Stimulated activated CD4-positive, alpha-beta T cell treated with anti-CD3 and anti-CD28 coated beads, Interleukin-2, amount 100 ng/mL, for 24 hours (primary cell): ENCODE data around the gene CDC73.
"Not testable (repeated sequence)": the region's sequence is repeated elsewhere in the genome, so short reads cannot be mapped to it uniquely, and the experiment has no call there.

ENCODE experiments used
- DNase-seq, 2 donors: peaks; one replicate each; pipeline ENCODE4 v3.0.0-alpha.2; 2020

Gene CDC73

DNA sequence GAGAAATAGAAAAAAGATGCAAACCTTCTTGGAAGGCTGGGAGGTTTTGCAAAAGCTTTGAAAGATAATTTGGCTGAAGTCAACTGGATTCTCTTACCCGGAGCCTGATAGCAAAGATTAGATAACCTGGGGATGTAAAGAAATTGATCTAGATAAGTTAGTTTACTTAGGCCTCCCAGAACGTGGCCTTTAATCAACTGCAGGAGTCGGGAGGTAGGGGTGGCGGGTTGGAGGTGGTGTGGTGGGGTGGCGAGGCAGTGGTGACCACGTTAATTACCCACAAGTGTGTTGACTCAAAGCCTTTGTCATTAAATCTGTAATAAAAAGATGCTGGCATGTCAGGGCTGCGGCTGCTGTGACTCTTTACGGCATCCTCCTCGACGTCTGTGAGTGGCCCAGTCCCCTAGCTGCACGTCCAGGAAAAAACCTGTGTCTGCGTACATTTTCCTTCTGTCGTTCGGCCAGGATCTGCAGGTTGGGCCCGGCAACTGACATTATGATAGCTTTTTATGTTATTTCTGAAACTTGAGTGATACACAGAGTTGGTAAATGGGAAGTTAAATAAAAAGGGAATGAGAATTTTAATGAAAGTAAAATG is 115.6 kb downstream of the CDC73 start:
- no peak for DNase-seq

- DNase-seq: no peak
Measured at GRCh38 chr1:193240609-193241008, 118.8 kb downstream of the CDC73 start.

DNA sequence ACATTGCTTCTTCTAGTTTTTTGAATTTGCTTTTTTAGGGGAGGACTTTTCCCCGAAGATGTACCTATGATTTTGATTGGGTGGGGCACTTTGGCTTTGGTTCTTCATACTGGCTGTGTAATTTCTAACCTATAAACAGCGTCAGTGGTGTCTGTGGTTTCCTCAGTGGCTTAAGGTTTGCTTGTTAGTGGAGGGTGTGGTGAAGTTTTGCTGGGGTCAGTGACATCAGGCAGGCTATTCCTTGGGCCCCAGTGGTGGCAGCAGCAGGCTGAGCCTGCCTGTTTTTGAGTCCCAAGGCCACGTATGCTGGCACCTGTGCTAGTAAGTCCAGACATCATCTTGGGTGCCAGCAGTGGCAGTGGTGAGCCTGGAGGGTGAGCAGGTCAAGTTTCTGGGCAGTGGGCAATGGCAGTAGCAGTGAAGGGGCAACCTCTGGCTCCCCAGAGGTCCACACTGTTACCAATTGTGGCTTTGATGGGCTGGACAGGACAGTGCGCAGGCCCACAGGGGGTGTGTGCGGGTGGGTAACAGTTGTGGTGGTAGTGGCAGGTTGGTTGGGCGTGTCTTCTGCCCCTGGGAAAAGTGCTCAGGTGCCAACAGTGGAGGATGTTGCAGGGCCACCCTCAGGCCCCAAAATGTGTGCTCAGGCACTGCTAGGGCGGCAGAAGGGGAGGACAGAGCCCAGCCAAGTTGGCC is 119.4 kb downstream of the CDC73 start:
- no peak for DNase-seq

DNA sequence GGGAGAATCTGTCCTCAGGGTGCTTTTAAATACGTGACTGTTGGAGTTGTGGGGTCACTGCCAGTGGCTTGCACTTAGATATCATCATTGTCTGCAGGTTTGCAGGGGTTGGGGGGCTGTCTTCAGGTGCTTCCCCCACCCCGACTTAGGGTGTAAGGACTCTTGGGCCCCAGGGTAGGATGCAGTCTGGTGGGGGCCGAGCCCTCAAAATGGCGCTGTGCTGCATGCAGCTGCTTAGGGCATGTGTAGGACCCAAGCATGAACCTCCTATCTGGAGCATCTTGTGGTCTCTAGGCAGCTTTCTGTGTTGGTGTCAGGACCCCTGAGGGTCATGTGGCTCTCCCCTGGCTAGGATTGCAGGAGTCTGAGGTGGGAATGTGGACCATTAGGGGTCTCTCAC is 120.2 kb downstream of the CDC73 start:
- no peak for DNase-seq

- no peak for DNase-seq
Measured at GRCh38 chr1:193249187-193249586, 127.4 kb downstream of the CDC73 start.

DNA sequence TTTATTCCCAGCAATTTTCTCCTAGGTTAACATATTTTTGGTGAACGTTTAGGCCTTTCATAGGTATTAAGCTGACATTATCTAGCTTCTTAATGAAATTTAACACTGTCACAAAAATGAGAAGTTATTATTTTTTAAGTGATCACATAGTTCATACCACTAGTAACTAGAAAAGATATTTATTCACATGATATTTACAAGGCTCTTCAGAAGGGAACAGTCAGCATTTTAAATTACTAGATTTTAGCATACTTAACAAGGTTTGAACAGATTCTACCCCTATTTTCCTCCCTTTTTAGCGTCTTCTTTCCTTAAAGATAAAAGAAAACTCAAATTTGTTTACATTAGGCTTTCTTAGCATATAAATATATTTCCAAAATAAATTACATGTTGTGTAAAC is 130.1 kb downstream of the CDC73 start:
- DNase-seq: no peak

DNA sequence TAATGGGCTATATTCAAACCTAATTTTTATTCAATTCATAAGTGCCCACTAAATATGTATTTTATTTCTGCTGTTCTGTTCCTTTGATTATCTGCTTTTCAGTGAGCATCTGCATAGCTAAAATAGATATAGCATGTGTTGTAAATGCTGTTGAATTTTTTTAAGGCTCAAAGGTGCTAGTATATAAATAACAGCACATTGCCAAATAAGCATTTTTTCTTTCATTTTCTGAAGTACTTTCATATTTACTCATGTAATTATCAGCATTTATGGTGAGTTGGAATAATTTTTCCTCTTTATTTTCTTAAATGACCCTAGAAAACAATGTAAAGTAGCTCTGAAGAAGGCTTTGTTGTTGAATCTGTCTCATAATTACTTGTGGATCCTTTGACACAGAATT is 134.2 kb downstream of the CDC73 start:
- DNase-seq: no peak

DNA sequence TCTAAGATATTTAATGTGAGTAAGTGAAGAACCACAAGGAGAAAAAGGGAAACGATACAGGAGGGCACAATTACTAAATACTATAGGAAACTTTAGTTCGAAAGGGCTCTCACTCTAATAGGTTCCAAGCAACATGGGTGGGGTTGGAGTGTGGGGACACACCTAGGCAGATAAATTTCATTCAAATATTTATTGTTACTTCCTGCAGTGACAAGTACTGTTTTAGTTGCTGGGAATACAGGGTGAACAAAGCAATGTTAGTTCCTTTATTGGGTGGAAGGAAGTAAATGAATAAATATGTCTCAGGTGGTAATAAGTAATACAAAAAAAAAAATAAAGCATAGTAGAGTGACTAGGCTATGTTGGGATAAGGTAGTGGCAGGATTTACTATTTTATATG is 137.8 kb downstream of the CDC73 start:
- DNase-seq: no peak

DNA sequence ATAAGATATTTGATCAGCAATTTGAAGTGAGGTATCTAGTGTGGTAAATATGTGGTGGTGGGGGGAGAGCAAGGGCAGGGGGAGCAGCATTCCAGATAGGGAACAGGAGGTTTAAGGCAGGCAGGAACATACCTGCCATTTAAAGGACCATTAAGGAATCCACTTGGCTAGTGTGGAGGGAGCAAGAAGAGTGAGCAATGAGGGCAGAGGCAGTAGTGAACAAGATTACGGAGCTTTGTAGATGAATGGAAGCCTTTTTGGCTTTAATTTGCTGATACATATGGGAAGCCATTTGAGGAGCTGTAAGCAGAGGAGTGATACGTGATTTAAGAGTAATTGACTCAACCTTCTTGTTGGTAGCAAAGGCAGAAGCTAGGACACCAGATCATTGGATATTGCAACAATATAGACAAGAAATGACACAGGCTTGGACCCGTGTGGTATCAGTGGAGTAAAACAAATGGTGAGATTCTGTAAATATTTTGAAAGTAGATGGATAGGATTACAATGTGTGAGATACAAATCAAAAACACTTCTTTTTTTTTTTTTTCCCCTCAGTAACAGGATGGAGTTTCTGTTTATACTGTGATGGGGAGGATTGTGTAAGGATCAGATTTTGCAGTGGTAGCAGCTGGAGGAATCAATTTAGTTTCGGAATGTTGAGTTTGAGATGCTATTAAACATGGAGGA is 138.4 kb downstream of the CDC73 start:
- DNase-seq: no peak

DNA sequence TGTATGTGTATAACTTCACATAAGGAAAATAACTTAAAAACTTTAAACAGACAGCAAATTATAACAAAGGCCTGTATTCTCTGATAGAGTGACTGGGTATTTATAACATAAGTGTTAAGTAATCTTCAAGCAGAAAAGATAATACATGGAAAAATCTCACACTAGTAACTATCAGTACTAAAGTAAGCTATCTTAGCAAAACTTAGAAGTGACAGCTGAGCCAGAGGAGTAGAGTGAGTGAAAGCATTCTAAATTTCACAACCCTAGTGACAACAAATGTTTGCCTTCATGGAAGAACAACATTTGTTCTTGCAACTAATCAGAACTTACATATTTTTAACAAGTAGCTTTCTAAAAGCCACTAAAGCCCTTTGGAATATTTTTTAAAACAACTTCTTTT is 139.1 kb downstream of the CDC73 start:
- DNase-seq: no peak

DNA sequence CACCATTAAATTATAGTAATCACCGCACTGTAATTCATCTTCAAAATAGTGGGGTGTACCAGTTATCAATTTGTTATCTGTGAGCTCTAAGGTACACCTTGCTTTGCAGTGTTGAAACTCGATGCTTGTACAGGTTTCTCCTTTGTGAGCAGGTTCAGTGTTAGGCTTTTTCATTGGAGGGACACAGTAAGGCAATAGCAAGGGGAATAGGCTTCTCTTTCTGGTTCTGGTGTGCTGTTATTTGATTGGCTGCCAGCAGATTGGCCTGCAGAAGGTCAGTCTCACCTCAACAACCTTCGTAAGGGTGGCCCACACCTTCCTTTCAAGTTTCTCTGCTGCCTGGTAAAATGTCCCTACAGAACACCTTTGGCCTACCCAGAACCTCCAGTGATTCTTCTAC is 140.8 kb downstream of the CDC73 start:
- DNase-seq: no peak

- no peak for DNase-seq
Measured at GRCh38 chr1:193264313-193265065, 142.7 kb downstream of the CDC73 start.

DNA sequence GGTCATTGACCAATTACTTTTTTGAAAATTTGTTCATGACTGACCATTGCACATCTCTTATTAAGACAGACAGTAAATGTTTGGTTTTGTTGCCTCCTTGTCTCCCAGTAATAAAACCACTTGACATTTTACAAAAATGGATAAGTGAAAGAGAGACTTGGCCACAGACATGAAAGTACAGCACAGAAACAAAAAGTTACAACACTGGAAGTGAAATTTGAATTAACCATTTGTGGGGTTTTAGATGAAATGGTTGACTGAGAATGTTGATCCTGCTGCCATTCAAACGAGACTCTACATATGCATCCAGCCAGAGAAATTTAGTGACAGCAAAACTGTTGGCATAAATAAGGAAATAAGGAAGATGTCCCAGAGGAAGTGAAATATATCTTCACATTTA is 143.9 kb downstream of the CDC73 start:
- DNase-seq: no peak

- DNase-seq: not testable (repeated sequence)
Measured at GRCh38 chr1:193266794-193267193, 145.0 kb downstream of the CDC73 start.

- no peak for DNase-seq
Measured at GRCh38 chr1:193270996-193271395, 149.2 kb downstream of the CDC73 start.

GRCh38 chr1:193275773-193276172 is 153.9 kb downstream of the CDC73 start:
- DNase-seq: no peak

- DNase-seq: no peak
Measured at GRCh38 chr1:193278968-193279367, 157.1 kb downstream of the CDC73 start.

DNA sequence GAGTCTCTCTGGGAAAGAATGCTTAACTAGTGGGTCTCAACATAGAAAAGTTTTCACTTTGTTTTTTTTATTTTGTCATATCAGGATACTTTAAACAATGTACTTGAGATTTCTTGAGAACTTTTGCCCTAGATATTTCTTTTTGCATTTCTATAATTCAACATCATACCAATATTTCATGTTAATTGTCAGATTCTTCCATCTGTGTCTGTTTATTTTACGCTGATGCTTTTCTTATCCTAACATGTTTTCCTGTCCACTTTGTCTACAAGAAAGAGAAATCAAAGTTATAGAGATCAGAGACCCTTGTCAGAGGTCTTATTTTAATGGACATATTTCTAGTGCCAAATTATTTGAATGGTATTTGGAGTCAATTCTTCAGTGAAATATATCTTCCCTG is 160.1 kb downstream of the CDC73 start:
- DNase-seq: no peak

- DNase-seq: no peak
Measured at GRCh38 chr1:193283016-193283415, 161.2 kb downstream of the CDC73 start.

GRCh38 chr1:193284219-193284618 is 162.4 kb downstream of the CDC73 start:
- no peak for DNase-seq

DNA sequence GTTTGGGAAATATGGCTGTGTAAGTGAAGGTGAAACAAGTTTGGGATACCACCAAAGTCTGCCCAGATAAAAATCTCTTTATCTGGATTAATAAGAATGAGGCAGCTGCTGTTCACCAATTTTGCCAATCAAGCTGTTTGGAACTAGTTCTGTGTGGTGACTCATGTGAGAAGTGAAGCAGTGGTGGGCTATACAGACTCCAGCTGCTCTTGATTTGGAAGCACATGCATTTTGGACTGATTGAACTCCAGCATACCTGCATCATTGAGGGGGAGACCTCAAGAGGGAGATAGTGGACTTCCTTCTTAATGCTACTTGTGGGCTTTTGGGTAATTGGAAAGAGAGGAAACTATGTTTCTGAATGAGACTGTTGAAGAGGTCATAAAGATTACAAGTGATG is 163.8 kb downstream of the CDC73 start:
- no peak for DNase-seq

- DNase-seq: not testable (repeated sequence)
Measured at GRCh38 chr1:193288548-193289080, 166.8 kb downstream of the CDC73 start.

GRCh38 chr1:193293726-193294125 is 171.9 kb downstream of the CDC73 start:
- DNase-seq: no peak
